ENCODE data around the gene THSD1. TPM values are rescaled to one million over a fixed set of nuclear protein-coding genes. Genes with fewer than 3 reads are reported as not detected.
A peak's percentile ranks its signal among the peaks of the same experiment; 100 is the strongest.

The THSD1 gene
- polyA plus RNA-seq, 1 of the 3 experiments (the other 2 are of a cell fraction) = 8.9 TPM

- WGBS (ENCODE audit: low lambda C conversion rate) = 0% methylated on average over 10 of the region's 105 CpGs
- Histone ChIP-seq H3K36me3 (replicated peaks in 1 of 2; ENCODE audit: control insufficient read depth in 1 of 2, insufficient read depth in 2 of 2, low read length in 1 of 2) (peaks cover 0 to 3% of the 10 kb centered on the region in 2 experiments), H2AFZ (ENCODE audit: low read depth) (peak within 1 kb of the TSS; percentile 70), H3K4me1 (ENCODE audit: control insufficient read depth in 1 of 2, insufficient read depth in 2 of 2, low read depth in 1 of 2, low read length in 1 of 2) (peaks cover 0 to 20% of the 10 kb centered on the region in 2 experiments; a peak in 2 of 4 replicates), H4K20me1 (ENCODE audit: insufficient read depth) (no peaks in the 10 kb centered on the region), H3K4me3 (ENCODE audit: low read depth in 2 of 2, low read length in 1 of 2) (peak within 1 kb of the TSS; percentile 62 to 73), H3K27ac (ENCODE audit: low read depth in 2 of 2, low read length in 1 of 2) (peak within 1 kb of the TSS; percentile 90 to 96), H3K27me3 (ENCODE audit: insufficient read depth) (no peaks in the 10 kb centered on the region), H3K4me2 (peak within 1 kb of the TSS; percentile 64), H3K9ac (peak within 1 kb of the TSS; percentile 97), H3F3A (replicated peaks; ENCODE audit: insufficient read depth) (peaks cover 1% of the 10 kb centered on the region), H3K9me3 (no peaks in the 10 kb centered on the region), H3K79me2 (ENCODE audit: insufficient read depth) (peaks cover 47% of the 10 kb centered on the region), H3K9me2 (no peaks in the 10 kb centered on the region)
- ChIA-PET POLR2A (interaction anchor here (0.6 to 1.5 kb wide), 9 partner anchors 13 to 261 kb away, joined by 3 to 4 read pairs (median 3); partner anchors contain the start of gene SUGT1), CTCF (interaction anchor here (0.6 to 6.9 kb wide), 65 partner anchors 9 to 949 kb away, joined by 3 to 159 read pairs (median 4); partner anchors contain the start of genes ALG11, SUGT1 and THSD1)
- DNase-seq = peak; percentile 97
- TF ChIP-seq FOXJ3 (CRISPR knock-in tag; IDR thresholded peaks at IDR 0.05) = peak; percentile 57; the same call in 1 of the 2 replicates
- peak; percentile 87; the same call in 1 of the 2 replicates for TF ChIP-seq SIN3A (IDR thresholded peaks at IDR 0.05; ENCODE audit: borderline replicate concordance, low read depth, low read length)
- 0 out of 2 replicates have a peak, but pooled peaks have one; percentile 9 for TF ChIP-seq GATA2 (CRISPR knock-in tag; IDR thresholded peaks at IDR 0.05)
- peak; percentile 50 for TF ChIP-seq RCOR1 (IDR thresholded peaks at IDR 0.05; ENCODE audit: low read length)
- TF ChIP-seq RAD21 (IDR thresholded peaks at IDR 0.05; ENCODE audit: low read length) = peak; percentile 85
- peak; percentile 51; the same call in 1 of the 2 replicates for TF ChIP-seq ELF1 (IDR thresholded peaks at IDR 0.05)
- TF ChIP-seq RFX5 (IDR thresholded peaks at IDR 0.05; ENCODE audit: low read length) = no peak
- TF ChIP-seq NFIC (IDR thresholded peaks at IDR 0.05; ENCODE audit: borderline replicate concordance) = peak; percentile 87
- no peak for TF ChIP-seq USF1 (IDR thresholded peaks at IDR 0.05; ENCODE audit: borderline replicate concordance, low read depth)
- no peak for TF ChIP-seq MEF2A (IDR thresholded peaks at IDR 0.05; ENCODE audit: borderline replicate concordance, low read depth)
- TF ChIP-seq REST (IDR thresholded peaks at IDR 0.05; ENCODE audit: low read depth, low read length) = peak; percentile 67
- TF ChIP-seq, protein P1, sequence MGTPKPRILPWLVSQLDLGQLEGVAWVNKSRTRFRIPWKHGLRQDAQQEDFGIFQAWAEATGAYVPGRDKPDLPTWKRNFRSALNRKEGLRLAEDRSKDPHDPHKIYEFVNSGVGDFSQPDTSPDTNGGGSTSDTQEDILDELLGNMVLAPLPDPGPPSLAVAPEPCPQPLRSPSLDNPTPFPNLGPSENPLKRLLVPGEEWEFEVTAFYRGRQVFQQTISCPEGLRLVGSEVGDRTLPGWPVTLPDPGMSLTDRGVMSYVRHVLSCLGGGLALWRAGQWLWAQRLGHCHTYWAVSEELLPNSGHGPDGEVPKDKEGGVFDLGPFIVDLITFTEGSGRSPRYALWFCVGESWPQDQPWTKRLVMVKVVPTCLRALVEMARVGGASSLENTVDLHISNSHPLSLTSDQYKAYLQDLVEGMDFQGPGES (IDR thresholded peaks at IDR 0.05; ENCODE audit: low read depth, low read length) = no peak
- peak; percentile 84 for TF ChIP-seq YY1 (IDR thresholded peaks at IDR 0.05; ENCODE audit: low read depth)
- TF ChIP-seq TEAD4 (IDR thresholded peaks at IDR 0.05; ENCODE audit: borderline replicate concordance, insufficient read depth) = no peak
- 0 out of 2 replicates have a peak, but pooled peaks have one; percentile 7 for TF ChIP-seq TCF12 (IDR thresholded peaks at IDR 0.05)
- peak; percentile 62 for TF ChIP-seq GABPA (IDR thresholded peaks at IDR 0.05; ENCODE audit: low read depth)
- peak; percentile 57; the same call in 1 of the 2 replicates for TF ChIP-seq MXI1 (IDR thresholded peaks at IDR 0.05; ENCODE audit: low read depth, low read length)
- TF ChIP-seq SMC3 (IDR thresholded peaks at IDR 0.05; ENCODE audit: low read depth, low read length) = peak; percentile 89
- TF ChIP-seq, protein P2, sequence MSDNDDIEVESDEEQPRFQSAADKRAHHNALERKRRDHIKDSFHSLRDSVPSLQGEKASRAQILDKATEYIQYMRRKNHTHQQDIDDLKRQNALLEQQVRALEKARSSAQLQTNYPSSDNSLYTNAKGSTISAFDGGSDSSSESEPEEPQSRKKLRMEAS (IDR thresholded peaks at IDR 0.05; ENCODE audit: low read depth) = peak; percentile 36; the same call in 1 of the 2 replicates
- TF ChIP-seq FOXM1 (IDR thresholded peaks at IDR 0.05; ENCODE audit: low read depth) = peak; percentile 54; the same call in 1 of the 2 replicates
- TF ChIP-seq JUND (IDR thresholded peaks at IDR 0.05) = no peak
- peak; percentile 69 for TF ChIP-seq CHD2 (IDR thresholded peaks at IDR 0.05; ENCODE audit: low read length, partially characterized antibody)
- TF ChIP-seq ZBTB33 (IDR thresholded peaks at IDR 0.05; ENCODE audit: borderline replicate concordance, low read depth) = 0 out of 2 replicates have a peak, but pooled peaks have one; percentile 23
Measured at GRCh38 chr13:52450012-52450792, 44.2 kb upstream of the THSD1 start, which contains the start of gene VPS36. TSS of gene VPS36 (minus strand) at chr13:52450634. CDS start at chr13:52450594, 40 bp downstream.

All from SK-N-SH (cell line).